PC-9 (cell line): ENCODE data around the gene EFTUD2.

Source experiments
- EZH2 ChIP-seq: fragments of 200-600 bp; sonication (generic); IDR thresholded peaks from 2 replicates; pipeline ENCODE4 v1.8.0; 2017; ENCODE audit warnings: antibody characterized with exemption, low read depth
- TF ChIP-seq, protein P1 (sequence below): fragments of 200-600 bp; sonication (generic); conservative IDR thresholded peaks from 2 replicates; pipeline ENCODE4 v1.6.1; 2017; ENCODE audit warnings: mixed run types, antibody characterized with exemption, mild to moderate bottlenecking, moderate library complexity

DNA sequence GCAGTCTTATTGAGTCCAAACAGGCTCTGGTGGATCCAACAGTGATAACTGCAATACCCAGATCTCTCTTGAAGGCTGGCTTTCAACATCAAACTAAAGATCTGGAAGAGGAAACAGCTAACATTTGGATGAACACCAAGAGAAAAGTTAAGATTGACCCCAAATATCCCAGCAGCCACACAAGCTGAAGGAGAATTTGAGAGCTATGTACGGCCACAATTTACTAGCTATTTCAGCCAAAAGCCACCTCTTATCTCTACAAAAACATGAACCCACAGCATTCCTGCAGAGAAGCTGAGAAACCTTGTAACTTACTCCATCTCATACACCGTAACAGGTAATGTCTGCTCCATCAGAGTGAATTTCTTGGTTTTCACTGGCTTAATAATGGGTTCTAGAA, 14.3 kb downstream of the EFTUD2 start:
- no peak for TF ChIP-seq EZH2
- TF ChIP-seq, protein P1, sequence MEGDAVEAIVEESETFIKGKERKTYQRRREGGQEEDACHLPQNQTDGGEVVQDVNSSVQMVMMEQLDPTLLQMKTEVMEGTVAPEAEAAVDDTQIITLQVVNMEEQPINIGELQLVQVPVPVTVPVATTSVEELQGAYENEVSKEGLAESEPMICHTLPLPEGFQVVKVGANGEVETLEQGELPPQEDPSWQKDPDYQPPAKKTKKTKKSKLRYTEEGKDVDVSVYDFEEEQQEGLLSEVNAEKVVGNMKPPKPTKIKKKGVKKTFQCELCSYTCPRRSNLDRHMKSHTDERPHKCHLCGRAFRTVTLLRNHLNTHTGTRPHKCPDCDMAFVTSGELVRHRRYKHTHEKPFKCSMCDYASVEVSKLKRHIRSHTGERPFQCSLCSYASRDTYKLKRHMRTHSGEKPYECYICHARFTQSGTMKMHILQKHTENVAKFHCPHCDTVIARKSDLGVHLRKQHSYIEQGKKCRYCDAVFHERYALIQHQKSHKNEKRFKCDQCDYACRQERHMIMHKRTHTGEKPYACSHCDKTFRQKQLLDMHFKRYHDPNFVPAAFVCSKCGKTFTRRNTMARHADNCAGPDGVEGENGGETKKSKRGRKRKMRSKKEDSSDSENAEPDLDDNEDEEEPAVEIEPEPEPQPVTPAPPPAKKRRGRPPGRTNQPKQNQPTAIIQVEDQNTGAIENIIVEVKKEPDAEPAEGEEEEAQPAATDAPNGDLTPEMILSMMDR = no peak
